ENCODE results near the gene SLC25A21. TPM values are rescaled to one million over a fixed set of nuclear protein-coding genes. Genes with fewer than 3 reads are reported as not detected.

SLC25A21 gene
- total and polyA plus RNA-seq, 2 donors (not counting 1 experiment from before 2014, with no cell fraction given) = 0.50 to 0.62 TPM

DNA sequence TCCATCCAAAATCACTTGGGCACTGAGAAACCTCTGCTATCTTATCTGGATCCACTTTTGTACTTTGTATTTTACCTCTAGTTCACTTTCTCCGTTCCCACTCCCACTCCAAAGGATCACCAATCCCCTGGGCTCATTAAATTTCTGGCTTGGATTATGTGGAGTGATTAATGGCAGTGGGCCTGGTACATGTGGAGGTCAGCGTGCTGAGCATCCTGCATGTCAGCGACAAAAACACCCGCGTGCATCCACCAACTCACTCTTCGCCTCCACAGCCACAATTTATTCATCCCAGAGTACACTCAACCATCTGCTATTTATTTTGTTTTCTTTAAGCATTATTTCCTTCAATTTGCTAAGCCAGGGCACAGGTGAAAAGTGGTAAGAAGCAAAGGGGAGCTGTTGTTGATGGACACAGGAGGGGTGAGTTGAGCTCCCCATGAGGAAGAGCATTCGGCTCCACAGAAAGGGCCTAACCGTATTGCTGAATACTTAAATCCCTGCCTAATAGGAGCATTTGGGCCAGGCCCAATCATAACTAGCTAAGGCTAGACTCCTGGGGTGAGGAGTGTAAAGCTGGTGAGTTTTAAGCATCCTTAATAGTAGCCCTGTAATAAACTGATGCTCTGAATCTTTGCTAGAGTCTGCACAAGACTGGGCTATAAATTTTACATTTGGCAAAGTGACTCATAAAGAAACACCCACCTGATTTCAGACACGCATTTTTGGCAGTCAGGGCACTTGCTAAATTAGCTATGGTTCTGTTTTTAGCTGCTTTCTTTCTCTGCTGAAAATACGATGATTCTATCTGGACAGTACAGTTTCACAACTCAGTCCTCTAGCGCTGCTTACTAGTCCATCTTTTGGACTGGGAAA, 137.8 kb downstream of the SLC25A21 start:
- TF ChIP-seq EZH2 (IDR thresholded peaks at IDR 0.05; ENCODE audit: low read length, missing control alignments) = no peak
- TF ChIP-seq, protein P1, sequence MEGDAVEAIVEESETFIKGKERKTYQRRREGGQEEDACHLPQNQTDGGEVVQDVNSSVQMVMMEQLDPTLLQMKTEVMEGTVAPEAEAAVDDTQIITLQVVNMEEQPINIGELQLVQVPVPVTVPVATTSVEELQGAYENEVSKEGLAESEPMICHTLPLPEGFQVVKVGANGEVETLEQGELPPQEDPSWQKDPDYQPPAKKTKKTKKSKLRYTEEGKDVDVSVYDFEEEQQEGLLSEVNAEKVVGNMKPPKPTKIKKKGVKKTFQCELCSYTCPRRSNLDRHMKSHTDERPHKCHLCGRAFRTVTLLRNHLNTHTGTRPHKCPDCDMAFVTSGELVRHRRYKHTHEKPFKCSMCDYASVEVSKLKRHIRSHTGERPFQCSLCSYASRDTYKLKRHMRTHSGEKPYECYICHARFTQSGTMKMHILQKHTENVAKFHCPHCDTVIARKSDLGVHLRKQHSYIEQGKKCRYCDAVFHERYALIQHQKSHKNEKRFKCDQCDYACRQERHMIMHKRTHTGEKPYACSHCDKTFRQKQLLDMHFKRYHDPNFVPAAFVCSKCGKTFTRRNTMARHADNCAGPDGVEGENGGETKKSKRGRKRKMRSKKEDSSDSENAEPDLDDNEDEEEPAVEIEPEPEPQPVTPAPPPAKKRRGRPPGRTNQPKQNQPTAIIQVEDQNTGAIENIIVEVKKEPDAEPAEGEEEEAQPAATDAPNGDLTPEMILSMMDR (conservative IDR thresholded peaks at IDR 0.05 in 1 of 2, IDR thresholded peaks at IDR 0.05 in 1 of 2; ENCODE audit: low read depth in 1 of 2, low read length in 2 of 2) = no peak
- no peak overlapping the region for H3K4me2 ChIP-seq (ENCODE audit: extremely low read depth, insufficient read depth, low read length)
- H3K4me1 ChIP-seq (ENCODE audit: control insufficient read depth, extremely low read depth, insufficient read depth, low read length) = peaks cover 2% of the 10 kb centered on the region
- no peak overlapping the region for H3K27ac ChIP-seq (ENCODE audit: insufficient read depth, low read length)
- no peak overlapping the region for H2AFZ ChIP-seq (ENCODE audit: low read length)
- no peaks in the 10 kb centered on the region for H3K79me2 ChIP-seq (ENCODE audit: control insufficient read depth, insufficient read depth, low read length)
- no peak overlapping the region for H3K4me3 ChIP-seq (replicated peaks in 1 of 4; ENCODE audit: control extremely low read depth in 1 of 4, insufficient read depth in 1 of 4, low read depth in 3 of 4, low read length in 4 of 4)
- no peaks in the 10 kb centered on the region for H4K20me1 ChIP-seq (ENCODE audit: control insufficient read depth, extremely low read depth, insufficient read depth, low read length)
- no peaks in the 10 kb centered on the region for H3K27me3 ChIP-seq (ENCODE audit: control insufficient read depth, insufficient read depth, low read length)
- H3K36me3 ChIP-seq (ENCODE audit: control insufficient read depth, insufficient read depth, low read length) = no peaks in the 10 kb centered on the region
- no peak overlapping the region for H3K9ac ChIP-seq (ENCODE audit: insufficient read depth, low read length)
- no peaks in the 10 kb centered on the region for H3K9me3 ChIP-seq (ENCODE audit: control insufficient read depth, insufficient read depth, low read depth, low read length)
- peak; percentile 15 to 86 for DNase-seq (ENCODE audit: low read depth in 2 of 2)

DNA sequence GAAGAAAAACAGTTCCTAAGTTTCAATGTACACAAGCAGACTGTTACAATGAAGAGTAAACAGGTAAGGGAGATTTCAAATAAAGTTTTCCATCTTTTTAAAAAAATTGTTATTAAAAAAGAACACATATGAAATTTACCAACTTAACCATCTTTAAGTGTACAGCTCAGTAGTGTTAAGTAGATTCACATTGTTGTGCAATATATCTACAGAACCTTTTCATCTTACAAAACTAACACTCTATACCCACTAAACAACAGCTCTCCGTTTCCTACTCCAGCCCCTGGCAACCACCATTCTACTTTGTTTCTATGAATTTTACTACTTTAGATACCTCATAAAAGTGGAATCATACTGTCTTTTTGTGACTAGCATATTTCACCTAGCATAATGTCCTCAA, 139.5 kb downstream of the SLC25A21 start:
- Histone ChIP-seq H3K9me3 (ENCODE audit: control insufficient read depth, insufficient read depth, low read depth, low read length) (no peaks in the 10 kb centered on the region), H2AFZ (ENCODE audit: low read length) (no peak overlapping the region)

DNA sequence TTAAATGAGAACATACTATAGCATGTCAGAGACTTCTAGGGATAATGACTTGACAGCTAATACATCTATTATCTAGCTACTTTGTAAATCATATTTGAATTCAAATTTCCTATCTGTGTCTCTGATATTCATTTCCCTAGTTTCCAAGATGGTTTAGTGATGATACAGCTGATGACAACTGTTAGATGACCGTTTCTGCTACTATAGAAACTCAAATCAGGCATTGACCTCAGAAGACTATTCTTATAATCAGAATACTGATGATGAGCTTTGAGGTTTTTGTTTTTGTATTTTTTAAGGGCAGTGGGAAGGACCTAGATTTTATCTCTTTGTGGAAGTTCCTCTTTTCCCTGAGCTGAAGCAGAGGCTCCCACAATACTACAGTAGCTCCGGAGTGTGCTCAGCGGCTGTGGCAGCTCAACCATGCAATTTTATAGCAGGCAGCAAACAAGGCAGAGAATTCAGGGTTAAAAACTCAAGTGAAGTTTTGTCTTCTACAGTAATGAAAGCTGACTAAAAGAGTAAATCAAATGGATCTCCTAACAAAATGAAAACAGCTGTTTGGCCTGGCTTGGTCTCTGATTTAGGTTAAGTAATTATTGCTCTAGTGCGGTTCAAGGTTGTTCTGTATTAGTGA, 145.1 kb downstream of the SLC25A21 start:
- Histone ChIP-seq H3K4me2 (ENCODE audit: extremely low read depth, insufficient read depth, low read length) (no peak overlapping the region), H2AFZ (ENCODE audit: low read length) (no peak overlapping the region), H3K4me1 (ENCODE audit: control insufficient read depth, extremely low read depth, insufficient read depth, low read length) (no peaks in the 10 kb centered on the region), H3K9me3 (ENCODE audit: control insufficient read depth, insufficient read depth, low read depth, low read length) (no peaks in the 10 kb centered on the region), H4K20me1 (ENCODE audit: control insufficient read depth, extremely low read depth, insufficient read depth, low read length) (no peaks in the 10 kb centered on the region), H3K27me3 (ENCODE audit: control insufficient read depth, insufficient read depth, low read length) (no peaks in the 10 kb centered on the region), H3K9ac (ENCODE audit: insufficient read depth, low read length) (no peak overlapping the region), H3K79me2 (ENCODE audit: control insufficient read depth, insufficient read depth, low read length) (no peaks in the 10 kb centered on the region), H3K27ac (ENCODE audit: insufficient read depth, low read length) (no peak overlapping the region), H3K4me3 (replicated peaks in 1 of 4; ENCODE audit: control extremely low read depth in 1 of 4, insufficient read depth in 1 of 4, low read depth in 3 of 4, low read length in 4 of 4) (no peak overlapping the region), H3K36me3 (ENCODE audit: control insufficient read depth, insufficient read depth, low read length) (no peaks in the 10 kb centered on the region)
- TF ChIP-seq, protein P1 (conservative IDR thresholded peaks at IDR 0.05 in 1 of 2, IDR thresholded peaks at IDR 0.05 in 1 of 2; ENCODE audit: low read depth in 1 of 2, low read length in 2 of 2) = no peak
- TF ChIP-seq EZH2 (IDR thresholded peaks at IDR 0.05; ENCODE audit: low read length, missing control alignments) = no peak
- DNase-seq (ENCODE audit: low read depth in 2 of 2) = no peak

More for the DNA sequence above, 139.5 kb downstream of the SLC25A21 start:
- Histone ChIP-seq H3K36me3 (ENCODE audit: control insufficient read depth, insufficient read depth, low read length) (no peaks in the 10 kb centered on the region), H3K79me2 (ENCODE audit: control insufficient read depth, insufficient read depth, low read length) (no peaks in the 10 kb centered on the region), H3K27me3 (ENCODE audit: control insufficient read depth, insufficient read depth, low read length) (no peaks in the 10 kb centered on the region), H3K9ac (ENCODE audit: insufficient read depth, low read length) (no peak overlapping the region), H3K4me1 (ENCODE audit: control insufficient read depth, extremely low read depth, insufficient read depth, low read length) (peaks cover 2% of the 10 kb centered on the region), H3K4me2 (ENCODE audit: extremely low read depth, insufficient read depth, low read length) (no peak overlapping the region), H3K4me3 (replicated peaks in 1 of 4; ENCODE audit: control extremely low read depth in 1 of 4, insufficient read depth in 1 of 4, low read depth in 3 of 4, low read length in 4 of 4) (no peak overlapping the region), H4K20me1 (ENCODE audit: control insufficient read depth, extremely low read depth, insufficient read depth, low read length) (no peaks in the 10 kb centered on the region), H3K27ac (ENCODE audit: insufficient read depth, low read length) (no peak overlapping the region)
- DNase-seq (ENCODE audit: low read depth in 2 of 2) = no peak
- no peak for TF ChIP-seq EZH2 (IDR thresholded peaks at IDR 0.05; ENCODE audit: low read length, missing control alignments)
